NCI-H1694 treated with DMSO at 0.1 percent for 48 hours (cell line): ENCODE results near the gene MYH15.

ENCODE experiments used
- DNase-seq: peaks from one replicate; lab custom pipeline; 2025; lab: John Stamatoyannopoulos, UW

Gene MYH15

DNA sequence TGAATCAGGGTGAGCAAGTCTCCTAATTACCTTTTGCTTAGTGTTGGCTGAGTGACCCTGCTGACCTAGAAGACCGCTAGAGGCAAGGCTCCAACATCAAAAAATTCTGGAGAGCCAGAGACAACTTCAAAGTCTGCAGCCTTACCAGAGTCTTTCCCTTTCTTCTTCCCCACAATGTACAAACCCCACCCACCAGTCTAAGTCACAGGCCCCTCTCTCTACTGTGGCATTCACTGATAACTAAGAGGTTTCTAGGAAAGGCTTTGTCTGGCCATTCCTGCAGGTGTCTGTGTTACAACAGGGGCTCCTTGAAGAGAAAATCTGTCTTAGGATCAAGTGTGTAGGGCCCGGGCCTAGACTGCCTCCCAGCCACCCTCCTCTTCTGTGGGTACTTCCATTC is 525 bp downstream of the MYH15 start:
- DNase-seq, result no peak

DNA sequence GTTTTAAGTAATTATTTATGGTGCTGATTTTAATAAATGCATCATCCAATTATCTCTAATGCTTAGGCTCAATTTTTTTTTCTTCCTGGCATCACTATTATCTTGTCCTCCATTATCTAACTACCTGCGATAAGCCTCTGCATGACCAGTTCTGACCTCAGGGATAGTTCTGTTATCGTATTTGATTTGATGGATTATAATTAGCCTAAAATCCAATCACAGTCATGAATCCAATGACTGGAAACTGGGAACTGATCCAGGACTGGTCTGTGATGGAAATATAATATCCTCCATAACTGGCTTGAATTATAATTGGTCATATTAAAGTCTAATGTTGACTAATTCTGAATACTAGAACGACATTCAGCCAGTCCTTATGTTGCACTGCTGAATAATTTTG is 1.1 kb downstream of the MYH15 start:
- no peak for DNase-seq

DNA sequence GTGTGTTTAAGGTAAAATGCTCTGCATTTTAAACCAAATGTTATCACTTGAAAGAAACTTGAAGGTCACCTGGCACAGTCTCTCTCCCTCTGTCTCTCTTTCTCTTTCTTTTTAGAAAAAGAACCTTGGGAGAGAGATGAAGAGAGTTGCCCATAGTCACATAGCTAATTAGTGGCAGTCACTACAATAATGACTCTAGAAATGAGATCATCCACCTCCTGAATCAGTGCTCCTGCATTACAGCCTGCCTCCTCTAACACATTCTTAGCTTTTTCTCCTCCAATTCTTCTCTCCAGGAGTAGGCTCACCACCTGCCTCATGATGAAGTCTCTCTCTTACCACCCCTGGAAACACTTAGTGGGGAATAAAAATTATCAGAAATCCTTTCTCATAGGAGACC is 2.5 kb downstream of the MYH15 start:
- DNase-seq, result no peak

DNA sequence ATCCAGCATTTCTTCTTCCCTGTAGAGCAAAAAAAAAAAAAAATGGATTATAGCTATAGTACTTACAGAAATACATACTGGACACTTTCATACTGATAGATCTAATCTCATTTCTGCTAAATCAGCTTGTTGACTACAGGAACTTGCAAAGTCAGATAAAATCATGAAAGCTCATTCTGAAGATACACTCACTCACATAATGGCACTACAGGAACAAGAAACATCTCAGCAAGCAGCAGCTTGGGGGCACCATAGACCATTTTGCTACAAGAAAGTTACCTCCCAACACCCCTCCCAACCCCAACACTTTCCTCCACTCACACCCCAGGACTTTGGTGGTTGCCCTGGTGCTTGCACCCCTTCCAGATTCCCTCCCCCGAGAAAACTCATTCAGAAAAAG is 4.6 kb downstream of the MYH15 start:
- DNase-seq, result no peak

DNA sequence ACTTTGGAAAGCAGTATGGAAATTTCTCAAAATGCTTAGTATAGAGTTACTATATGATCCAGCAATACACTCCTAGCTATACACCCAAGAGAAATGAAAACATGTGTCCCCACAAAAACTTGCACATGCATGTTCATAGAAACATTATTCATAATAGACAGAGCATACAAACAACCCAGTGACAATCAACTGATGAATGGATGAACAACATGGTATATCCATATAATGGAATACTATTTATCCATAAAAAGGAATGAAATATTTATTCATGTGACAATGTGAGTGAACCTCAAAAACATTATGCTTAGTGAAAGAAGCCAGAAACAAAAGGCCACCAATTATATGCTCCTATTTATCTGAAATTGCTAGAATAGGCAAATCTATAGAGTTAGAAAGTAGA is 6.7 kb downstream of the MYH15 start:
- no peak for DNase-seq

DNA sequence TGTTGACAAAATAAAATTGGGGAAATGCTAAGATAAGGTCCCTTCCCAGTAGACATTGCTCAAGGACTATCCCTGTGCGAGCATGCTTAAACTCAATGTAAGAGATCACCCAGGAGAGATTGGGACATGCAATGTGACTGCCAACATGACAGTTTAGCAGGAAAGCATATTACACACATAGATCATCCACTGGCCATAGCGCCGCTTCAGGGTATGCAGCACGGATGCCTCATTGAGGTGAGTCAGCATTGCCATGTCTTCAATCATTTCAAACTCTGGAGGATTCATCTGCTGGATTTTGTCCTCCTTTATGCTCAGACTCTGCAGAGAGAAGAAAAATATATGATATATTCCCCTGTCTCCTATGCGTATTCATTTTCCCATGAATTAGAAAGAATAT is 8.9 kb downstream of the MYH15 start:
- DNase-seq, result no peak

DNA sequence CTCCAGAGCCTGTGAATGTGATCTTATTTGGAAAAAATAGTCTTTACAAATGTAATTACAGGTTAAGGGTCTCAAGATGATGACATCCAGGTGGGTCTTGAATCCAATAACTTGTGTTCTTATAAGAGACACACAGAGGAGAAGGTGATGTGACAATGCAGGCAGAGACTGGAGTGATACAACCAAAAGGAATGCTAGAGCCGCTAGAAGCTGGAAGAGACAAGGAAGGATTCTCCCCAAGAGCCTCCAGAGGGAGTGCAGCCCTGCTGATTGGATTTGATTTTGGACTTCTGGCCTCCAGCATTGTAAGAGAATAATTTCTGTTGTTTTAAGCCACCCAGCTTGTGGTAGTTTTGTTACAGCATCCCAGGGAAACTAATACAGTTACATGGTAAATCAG is 9.7 kb downstream of the MYH15 start:
- no peak for DNase-seq

DNA sequence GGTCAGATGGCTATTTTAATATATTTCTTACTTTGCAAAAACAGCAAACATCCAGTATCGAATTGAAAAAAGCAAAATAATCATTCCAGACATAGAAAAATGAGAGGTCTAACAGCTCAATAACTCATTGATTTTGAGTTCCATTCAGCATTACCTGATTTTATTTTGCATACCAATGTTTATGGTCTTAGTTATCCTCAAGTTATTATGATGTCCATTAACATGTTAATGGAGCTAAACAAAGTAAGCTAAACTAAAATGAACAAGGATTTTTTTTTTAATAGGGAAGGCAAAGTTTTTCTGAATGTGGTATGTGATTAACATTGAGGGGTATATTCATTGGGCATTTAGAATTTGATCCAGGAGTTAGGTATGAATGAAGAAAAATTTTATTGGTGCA is 13.1 kb downstream of the MYH15 start:
- no peak for DNase-seq

DNA sequence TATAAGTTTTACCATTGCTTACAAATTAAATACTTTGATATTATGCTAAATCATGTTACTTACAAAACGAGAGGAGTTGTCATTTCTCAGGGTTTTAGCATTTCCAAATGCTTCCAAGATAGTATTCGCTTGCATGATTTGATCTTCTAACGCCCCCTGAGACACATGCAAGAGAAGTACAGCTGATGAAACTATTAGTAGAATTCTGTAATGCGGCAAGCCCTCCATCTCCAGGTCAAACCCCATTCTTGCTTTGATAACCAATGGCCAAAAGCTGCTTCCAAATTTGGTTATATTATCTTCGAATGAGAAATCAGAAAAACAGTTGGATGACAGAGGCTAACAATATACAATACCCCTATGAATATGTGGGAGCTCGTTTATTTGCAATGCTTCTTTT is 14.7 kb downstream of the MYH15 start:
- DNase-seq, result no peak

DNA sequence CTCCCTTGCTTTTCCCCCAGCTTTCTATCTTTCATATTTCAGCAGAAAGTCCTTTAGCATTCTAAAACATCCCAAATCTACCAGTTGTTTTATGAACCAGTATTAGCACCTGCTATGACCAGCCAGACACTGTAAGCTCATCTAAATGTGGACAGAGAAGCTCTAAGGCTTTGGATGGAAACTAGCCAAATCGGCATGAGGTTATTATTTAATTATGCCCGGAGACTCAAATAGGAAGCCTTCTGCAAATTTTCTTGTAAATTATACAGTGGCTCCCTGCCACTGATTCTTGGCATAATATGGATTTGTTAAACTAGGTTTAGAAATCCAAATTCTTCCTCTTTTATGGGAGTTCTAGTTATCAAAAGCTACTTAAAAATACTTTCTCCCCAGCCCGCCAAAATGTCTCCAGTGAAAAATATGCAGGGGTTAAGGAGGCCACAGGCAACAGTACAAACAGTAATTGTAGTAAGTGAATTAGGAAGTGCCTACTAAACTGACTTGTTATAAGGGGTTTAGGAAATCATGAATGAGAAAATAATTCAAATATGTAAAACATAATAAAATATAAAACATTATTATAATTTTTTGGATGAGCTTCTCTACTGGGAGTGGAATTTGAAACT is 15.4 kb downstream of the MYH15 start:
- DNase-seq, result no peak

DNA sequence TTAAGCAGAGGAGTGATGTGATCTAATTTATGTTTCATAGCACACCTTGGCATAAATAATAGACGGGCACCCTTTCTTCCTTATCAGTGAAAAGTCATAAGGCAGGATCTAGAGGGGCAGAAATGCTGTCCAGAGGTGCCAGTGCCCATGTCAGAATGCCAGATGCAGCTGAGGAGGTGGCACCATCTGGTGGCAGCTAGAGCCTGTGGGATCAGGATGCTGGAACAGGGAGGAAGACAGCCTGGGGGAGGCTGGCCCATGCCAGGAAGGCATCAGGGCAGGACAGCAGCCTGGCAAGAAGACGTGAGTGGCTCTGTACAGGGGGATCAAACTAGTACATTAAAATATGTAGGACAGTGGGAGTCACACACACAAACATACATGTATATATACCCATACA is 16.5 kb downstream of the MYH15 start:
- DNase-seq, result peak; percentile 20

DNA sequence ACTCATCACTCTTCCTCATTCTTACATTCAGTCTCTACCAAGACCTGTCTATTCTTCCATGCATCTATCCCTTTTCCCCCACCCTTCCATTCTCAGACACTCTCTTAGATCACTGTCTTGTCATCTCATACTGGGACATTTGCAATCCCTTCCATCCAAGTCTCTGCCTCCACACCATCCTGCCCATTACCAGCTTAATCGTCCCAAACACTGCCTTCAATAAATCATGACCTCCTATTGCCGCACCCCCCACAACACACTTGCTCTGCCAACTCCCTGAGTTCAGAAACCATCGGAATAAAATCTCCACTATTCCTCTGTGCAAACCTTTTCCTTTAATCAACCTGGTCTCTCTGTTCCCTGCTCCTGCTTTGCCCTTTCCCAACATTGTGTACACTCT is 18.9 kb downstream of the MYH15 start:
- no peak for DNase-seq

DNA sequence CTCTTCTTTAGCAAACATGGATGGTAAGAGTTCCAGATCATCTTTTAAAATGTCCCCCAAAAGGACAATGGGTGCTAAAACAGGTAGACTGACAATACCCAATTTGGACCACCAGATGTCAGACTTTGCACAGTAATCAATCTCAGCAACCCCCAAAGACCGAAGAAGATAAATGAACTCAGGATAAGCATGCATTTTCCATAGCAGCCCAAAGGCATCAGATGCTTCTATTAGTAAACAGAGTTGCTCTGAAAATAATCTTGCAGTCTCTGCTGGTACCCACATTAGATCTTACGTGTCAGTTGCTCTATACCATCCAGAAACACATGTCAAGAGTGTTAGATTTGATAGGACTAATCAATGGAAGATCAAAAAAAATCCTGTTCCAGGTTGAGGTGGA is 20.6 kb downstream of the MYH15 start:
- DNase-seq, result peak; percentile 70

DNA sequence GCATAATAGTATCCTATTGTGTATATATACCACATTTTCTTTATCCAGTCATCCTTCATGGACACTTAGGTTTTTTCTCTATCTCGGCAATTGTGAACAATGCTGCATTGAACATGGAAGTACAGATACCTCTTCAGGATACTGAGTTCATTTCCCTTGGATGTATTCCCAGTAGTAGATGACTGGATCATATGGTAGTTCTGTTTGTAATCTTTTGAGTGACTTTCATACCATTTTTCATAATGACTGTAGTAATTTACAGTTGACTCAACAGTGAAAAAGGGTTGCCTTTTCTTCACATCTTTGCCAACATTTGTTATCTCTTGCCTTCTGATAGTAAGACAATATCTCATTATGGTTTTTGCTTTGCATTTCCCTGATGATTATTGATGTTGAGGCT is 21.8 kb downstream of the MYH15 start:
- DNase-seq, result no peak

DNA sequence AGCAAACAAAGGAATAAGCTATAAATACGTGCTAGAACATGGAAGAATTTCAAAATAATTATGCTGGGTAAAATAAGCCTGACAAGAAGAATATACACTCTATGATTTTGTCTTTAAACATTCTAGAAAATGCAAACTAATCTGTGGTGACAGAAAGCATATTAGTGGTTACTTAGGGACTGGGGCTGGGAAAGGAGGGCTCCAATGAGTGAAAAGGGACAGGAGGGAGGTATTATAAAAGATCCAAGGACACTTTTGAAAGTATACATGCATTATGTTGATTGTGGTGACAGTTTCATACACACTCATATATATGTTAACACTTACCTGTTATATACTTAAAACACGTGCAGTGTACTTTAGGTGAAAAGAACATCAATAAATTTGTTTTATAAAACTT is 23.0 kb downstream of the MYH15 start:
- no peak for DNase-seq

DNA sequence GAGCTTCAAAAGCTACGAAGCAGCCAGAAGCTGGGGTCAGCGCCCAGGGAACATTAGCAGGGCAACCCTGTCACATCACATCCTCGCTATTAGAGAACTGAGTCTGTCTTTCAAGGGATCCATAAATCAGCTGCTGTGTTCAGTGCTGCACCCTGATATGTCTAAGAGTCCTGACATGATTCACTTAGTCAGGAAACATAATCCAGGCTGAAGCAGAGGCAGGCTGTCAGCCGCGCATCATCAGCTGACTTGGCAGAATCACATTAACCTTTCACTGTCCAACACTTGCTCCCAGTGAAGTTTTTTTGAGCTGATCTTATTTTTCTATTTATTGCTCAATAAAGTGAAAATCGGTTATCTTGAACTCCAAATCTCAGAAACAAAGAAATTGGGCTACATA is 23.5 kb downstream of the MYH15 start:
- peak; percentile 32 for DNase-seq

DNA sequence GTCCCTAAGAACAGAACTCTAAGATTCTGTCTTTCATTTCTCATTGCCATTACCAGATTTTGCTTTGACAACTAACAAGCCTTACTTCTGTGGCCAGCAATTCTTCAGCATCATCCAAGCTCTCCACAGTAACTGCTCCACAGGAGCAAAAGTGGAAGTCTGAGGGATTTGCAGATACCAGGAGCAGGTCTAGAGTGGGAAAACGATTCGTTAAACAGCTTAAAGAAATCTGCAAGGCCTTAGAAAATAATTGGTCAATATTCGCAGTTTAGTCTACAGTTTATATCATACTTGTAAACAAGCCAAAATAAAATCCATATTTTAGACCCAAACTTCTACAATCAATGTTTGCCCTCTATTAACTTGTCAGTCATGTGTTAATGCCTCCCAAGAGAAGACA is 24.1 kb downstream of the MYH15 start:
- no peak for DNase-seq

DNA sequence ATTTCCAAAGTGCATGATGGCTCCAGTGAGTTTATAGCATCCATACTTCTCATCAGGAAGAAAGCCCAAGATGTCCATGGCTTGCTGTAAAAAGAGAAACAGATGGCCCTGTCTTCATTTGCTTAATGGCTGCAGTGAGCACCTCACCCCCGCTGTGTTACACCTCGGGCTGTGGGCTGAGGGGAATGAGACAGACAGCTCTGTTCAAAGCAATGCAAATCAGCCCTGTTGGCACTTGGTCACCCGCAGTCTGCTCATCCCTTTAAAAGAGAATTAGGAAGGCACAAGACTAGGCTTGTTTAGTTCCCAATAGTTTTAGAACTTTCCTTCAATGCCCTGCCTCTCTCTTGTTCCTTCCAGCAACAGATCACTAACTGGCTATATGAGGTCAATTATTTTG is 25.2 kb downstream of the MYH15 start:
- DNase-seq, result no peak

DNA sequence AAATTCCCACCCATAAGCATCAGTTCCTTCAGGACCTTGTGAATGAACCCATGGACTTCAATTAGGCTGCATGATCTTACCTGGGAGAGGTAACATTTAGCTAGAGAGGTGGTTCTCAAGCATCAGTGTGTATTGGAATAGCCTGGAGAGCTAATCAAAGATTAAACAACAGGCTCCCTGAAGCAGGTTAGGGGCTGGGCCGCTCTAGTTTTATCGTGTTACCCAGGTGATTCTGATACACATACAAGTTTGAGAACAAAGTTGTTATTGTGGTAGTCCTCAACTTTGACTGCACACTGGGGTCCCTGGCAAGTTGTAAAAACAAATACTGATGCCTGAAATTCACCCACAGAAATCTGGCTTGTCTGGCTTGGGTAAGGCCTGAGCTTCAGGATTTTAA is 31.2 kb downstream of the MYH15 start:
- no peak for DNase-seq

DNA sequence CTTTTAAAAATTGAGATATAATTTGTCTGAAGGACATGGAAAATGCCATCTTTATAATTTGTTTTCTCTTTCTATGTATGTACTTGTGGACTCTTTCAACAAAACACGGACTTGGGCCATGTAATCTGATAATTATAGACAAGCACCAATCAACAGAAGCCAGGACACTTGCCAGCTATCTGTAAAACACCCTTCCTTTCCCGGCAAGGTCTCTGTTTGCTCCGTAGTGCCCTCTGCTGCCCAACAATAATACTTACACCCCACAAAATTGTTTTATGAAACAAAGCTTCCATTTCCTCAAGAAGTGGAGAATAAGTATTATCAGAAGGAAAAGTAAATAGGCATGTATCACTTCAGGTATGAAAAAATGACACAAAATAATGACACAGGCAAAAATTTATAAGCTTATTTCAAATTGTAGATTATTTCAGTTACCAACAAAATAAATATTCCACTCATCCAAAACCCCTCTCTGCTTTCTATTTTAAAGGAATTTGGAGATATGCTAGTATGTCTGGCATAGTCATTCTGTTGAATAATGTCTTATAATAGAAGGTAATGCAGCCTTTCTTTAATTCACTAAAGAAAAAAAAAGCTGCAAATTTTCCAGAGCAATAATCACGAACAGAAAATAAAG is 32.8 kb downstream of the MYH15 start:
- DNase-seq, result peak; percentile 60

DNA sequence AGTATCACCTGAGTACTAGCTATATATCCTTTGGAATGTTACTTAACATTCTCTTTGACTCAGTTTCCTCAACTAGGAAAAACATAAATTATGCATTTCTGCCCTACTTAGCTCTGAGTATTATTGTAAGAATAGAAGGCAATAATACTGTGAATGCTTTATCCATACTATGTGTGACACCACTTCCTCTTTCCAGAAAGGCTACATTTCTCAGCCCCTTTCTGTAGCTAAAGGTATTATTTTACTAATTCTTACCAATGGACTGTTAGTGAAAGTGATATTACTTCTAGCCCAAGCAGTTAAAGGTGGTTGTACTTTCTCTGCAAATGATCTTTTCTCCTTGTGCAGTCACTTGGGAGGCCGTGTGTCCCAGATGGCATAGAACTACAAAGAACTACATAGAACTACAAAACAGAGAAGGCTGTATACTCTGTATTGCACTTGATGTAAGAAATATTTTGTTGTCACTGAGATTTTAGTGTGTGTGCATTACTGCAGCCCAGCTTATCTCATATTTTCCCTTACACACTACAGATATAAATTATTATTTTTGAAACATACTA is 35.1 kb downstream of the MYH15 start:
- DNase-seq, result no peak

DNA sequence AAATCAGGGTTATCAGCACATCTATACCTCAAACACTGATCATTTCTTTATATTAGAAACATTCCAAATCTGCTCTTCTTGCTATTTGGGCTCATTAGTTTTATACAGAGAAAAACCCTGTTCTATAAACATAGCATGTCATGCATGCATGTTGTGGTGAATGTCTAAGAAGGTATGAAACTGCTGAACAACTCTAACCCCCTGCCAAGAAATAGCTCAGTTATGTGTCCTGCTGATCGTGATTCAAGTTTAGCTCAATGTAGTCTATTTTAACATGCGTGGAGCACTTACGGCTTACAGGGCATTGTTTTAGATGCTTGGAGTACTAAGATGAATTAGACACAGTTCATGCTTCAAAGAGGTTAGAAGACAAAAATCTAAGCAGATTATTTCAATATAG is 35.8 kb downstream of the MYH15 start:
- no peak for DNase-seq

DNA sequence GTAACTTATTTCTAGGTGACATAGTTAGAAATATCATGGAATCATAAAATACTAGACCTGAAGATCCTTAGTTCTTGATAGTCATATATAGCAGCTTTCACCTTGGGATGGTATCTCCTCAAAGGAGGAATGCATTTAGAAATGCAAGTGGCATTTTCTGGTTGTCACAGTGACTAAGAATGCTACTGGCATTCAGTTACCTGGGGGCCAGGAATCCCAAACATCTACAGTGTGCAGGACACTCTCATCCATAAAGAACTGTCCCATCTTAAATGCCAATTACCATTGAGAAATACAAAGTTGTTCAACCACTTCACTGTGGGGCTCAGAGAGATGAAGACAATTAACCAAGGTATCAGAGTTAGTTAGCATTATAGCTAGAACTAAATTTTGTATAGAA is 36.7 kb downstream of the MYH15 start:
- DNase-seq, result no peak

DNA sequence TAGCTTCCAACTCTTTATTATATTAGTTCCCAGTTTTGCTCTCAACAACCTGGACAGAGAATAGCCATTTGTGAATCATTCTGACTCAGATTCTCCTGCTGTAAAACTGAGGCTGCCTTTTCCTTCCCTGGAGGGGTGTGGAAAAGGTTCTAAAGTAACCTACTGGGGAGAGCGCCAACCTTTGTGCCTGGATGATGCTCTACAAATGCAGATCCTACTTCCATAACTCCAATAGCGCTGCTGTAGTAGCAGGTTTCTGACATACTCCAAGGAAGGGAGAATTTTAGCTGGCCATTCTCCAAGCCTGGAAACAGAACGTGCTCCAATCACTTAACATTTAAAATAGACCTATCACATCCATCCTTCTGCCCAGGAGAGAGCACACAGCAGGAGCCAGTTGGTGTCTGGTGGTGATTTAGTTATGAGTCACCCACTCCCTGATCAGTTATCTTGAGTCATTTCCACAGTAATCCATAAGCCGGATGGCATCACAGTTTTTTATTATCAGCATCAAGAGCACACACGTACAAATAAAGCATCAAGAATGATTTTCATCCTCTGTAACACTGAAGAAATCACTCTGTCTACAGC is 38.3 kb downstream of the MYH15 start:
- no peak for DNase-seq
